DOHH2 (cell line): ENCODE results near the gene TTC28.

ENCODE experiments used
- H3F3A ChIP-seq: fragments of 200-600 bp; sonication (generic), shearing (Covaris generic); 2 replicates; pipeline ENCODE4 v1.6.0; 2016; ENCODE audit warnings: antibody characterized with exemption, mild to moderate bottlenecking; ENCODE audit not compliant: control insufficient read depth, insufficient read depth
- H3K27ac ChIP-seq: fragments of 200-600 bp; sonication (generic); 2 replicates; pipeline ENCODE4 v1.5.1; 2014; ENCODE audit warnings: low read depth, mild to moderate bottlenecking, low read length, moderate library complexity
- H3K27me3 ChIP-seq: fragments of 200-600 bp; sonication (generic); 2 replicates; pipeline ENCODE4 v1.6.1; 2014; ENCODE audit warnings: mild to moderate bottlenecking, low read length, mixed read lengths; ENCODE audit not compliant: control insufficient read depth
- H3K36me3 ChIP-seq: fragments of 200-600 bp; sonication (generic); 2 replicates; pipeline ENCODE4 v1.6.1; 2014; ENCODE audit warnings: mild to moderate bottlenecking, low read length, moderate library complexity, mixed read lengths; ENCODE audit not compliant: control insufficient read depth
- H3K4me1 ChIP-seq: fragments of 200-600 bp; sonication (generic); 2 replicates; pipeline ENCODE4 v1.6.1; 2014; ENCODE audit warnings: mild to moderate bottlenecking, low read length, mixed read lengths; ENCODE audit not compliant: control insufficient read depth
- H3K4me2 ChIP-seq: fragments of 200-600 bp; sonication (generic); 2 replicates; pipeline ENCODE4 v1.6.0; 2014; ENCODE audit warnings: mild to moderate bottlenecking, low read length, moderate library complexity
- H3K4me3 ChIP-seq: fragments of 200-600 bp; sonication (generic); 2 replicates; pipeline ENCODE4 v1.5.1; 2014; ENCODE audit warnings: mild to moderate bottlenecking, low read length, mixed read lengths
- H3K79me2 ChIP-seq: fragments of 200-600 bp; sonication (generic); 2 replicates; pipeline ENCODE4 v1.6.1; 2014; ENCODE audit warnings: mild to moderate bottlenecking, low read length, mixed read lengths; ENCODE audit not compliant: control insufficient read depth
- H3K9me2 ChIP-seq: fragments of 200-600 bp; sonication (generic); replicated peaks from 2 replicates; pipeline ENCODE4 v1.6.1; 2014; ENCODE audit warnings: mild to moderate bottlenecking, low read length, mixed read lengths; ENCODE audit not compliant: control insufficient read depth
- H3K9me3 ChIP-seq: fragments of 200-600 bp; sonication (generic); 2 replicates; pipeline ENCODE4 v1.6.1; 2014; ENCODE audit warnings: antibody characterized with exemption, low read length, mixed read lengths; ENCODE audit not compliant: control insufficient read depth, insufficient read depth
- H4K20me1 ChIP-seq: fragments of 200-600 bp; sonication (generic); 2 replicates; pipeline ENCODE4 v1.6.0; 2014; ENCODE audit warnings: low read depth, mild to moderate bottlenecking, antibody characterized with exemption, low read length, moderate library complexity; ENCODE audit not compliant: control insufficient read depth, insufficient read depth
- EZH2phosphoT487 ChIP-seq: fragments of 200-600 bp; sonication (generic); IDR thresholded peaks from 2 replicates; pipeline ENCODE4 v1.6.1; 2017; ENCODE audit warnings: borderline replicate concordance, mild to moderate bottlenecking, antibody characterized with exemption, low read length, moderate library complexity, mixed read lengths
- TF ChIP-seq, protein P1 (sequence below): fragments of 200-600 bp; sonication (generic); IDR thresholded peaks from one replicate; pipeline ENCODE4 v1.5.1; 2014; ENCODE audit warnings: antibody characterized with exemption, mild to moderate bottlenecking, low read depth, low read length; ENCODE audit not compliant: poor library complexity, severe bottlenecking

TTC28 gene

DNA sequence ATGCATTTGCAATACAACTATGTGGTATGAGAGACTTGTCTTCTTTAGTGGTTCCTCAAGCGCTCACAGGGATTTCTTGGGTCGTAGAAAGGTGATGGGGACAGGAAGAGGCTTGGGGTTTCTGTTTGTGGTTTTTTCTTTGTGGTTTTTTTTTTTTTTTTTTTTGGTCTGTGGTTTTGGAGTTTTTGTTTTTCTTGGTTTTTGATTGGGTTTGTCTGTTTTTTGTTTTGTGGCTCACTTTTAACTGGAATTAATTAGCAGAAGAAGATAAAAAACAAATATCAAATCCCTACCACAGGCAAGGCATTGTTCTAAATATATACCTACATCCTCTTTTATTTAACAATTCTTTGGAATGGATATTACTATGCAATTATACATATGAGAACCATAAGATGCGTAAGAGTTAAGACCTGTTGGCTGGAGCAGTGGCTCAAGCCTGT, 5.5 kb downstream of the TTC28 start:
- H3K27me3 ChIP-seq, result peaks cover 54% of the 10 kb centered on the region
- H3K4me1 ChIP-seq, result peaks cover 17% of the 10 kb centered on the region
- peaks cover 4% of the 10 kb centered on the region for H3K9me3 ChIP-seq
- no peak overlapping the region for H3K4me2 ChIP-seq
- H3K4me3 ChIP-seq, result no peak overlapping the region
- H3F3A ChIP-seq, result peaks cover 8% of the 10 kb centered on the region
- H3K79me2 ChIP-seq, result no peaks in the 10 kb centered on the region
- no peak overlapping the region for H3K27ac ChIP-seq
- TF ChIP-seq EZH2phosphoT487, result peak; percentile 59; the same call in 1 of the 2 replicates
- TF ChIP-seq, protein P1, sequence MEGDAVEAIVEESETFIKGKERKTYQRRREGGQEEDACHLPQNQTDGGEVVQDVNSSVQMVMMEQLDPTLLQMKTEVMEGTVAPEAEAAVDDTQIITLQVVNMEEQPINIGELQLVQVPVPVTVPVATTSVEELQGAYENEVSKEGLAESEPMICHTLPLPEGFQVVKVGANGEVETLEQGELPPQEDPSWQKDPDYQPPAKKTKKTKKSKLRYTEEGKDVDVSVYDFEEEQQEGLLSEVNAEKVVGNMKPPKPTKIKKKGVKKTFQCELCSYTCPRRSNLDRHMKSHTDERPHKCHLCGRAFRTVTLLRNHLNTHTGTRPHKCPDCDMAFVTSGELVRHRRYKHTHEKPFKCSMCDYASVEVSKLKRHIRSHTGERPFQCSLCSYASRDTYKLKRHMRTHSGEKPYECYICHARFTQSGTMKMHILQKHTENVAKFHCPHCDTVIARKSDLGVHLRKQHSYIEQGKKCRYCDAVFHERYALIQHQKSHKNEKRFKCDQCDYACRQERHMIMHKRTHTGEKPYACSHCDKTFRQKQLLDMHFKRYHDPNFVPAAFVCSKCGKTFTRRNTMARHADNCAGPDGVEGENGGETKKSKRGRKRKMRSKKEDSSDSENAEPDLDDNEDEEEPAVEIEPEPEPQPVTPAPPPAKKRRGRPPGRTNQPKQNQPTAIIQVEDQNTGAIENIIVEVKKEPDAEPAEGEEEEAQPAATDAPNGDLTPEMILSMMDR, result no peak
- no peaks in the 10 kb centered on the region for H3K36me3 ChIP-seq
- H4K20me1 ChIP-seq, result no peaks in the 10 kb centered on the region
- H3K9me2 ChIP-seq, result no peaks in the 10 kb centered on the region

DNA sequence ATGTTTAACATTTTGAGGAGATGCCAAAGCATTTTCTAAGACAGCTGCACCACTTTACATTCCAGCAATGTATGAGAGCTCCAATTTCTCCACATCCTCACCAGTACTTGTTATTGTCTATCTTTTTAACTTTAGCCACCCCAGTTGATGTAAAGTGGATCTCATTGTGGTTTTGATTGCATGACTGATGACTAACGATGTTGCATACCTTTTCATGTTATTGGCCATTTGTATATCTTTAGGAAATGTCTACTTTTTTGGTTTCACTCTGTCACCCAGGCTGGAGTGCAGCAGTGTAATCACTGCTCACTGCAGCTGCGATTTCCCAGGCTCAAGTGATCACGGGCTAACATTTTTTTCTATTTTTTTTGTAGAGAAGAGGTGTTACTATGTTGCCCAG, 8.9 kb downstream of the TTC28 start:
- H3K9me3 ChIP-seq, result peaks cover 4% of the 10 kb centered on the region
- H3K9me2 ChIP-seq, result no peaks in the 10 kb centered on the region
- H3K4me2 ChIP-seq, result no peak overlapping the region
- H3K27ac ChIP-seq, result no peak overlapping the region
- no peaks in the 10 kb centered on the region for H4K20me1 ChIP-seq
- peaks cover 13% of the 10 kb centered on the region for H3K4me1 ChIP-seq
- no peak overlapping the region for H3K4me3 ChIP-seq
- no peaks in the 10 kb centered on the region for H3K79me2 ChIP-seq
- no peaks in the 10 kb centered on the region for H3K36me3 ChIP-seq
- peaks cover 41% of the 10 kb centered on the region for H3K27me3 ChIP-seq
- TF ChIP-seq EZH2phosphoT487, result no peak
- TF ChIP-seq, protein P1, result no peak
- H3F3A ChIP-seq, result peaks cover 8% of the 10 kb centered on the region

DNA sequence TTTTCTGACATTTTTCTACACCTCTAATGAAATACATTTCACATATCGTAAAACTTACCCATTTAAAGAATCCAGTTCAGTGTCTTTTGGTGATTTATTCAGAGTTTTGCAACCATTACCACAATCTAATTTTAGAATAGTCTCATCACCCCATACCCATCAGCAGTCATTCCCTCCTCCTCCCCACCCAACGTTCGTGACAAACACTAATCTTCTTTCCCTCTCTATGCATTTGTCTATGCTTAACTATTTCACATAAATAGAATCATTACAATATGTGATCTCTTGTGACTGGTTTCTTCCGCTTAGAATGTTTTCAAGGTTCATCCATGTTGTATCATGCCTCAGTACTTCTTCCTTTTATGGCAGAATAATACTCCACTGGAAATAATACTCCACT, 9.5 kb downstream of the TTC28 start:
- no peak for TF ChIP-seq EZH2phosphoT487
- TF ChIP-seq, protein P1, result no peak
- H3F3A ChIP-seq, result peaks cover 8% of the 10 kb centered on the region
- no peak overlapping the region for H3K4me3 ChIP-seq
- H3K79me2 ChIP-seq, result no peaks in the 10 kb centered on the region
- no peaks in the 10 kb centered on the region for H4K20me1 ChIP-seq
- H3K9me2 ChIP-seq, result no peaks in the 10 kb centered on the region
- no peak overlapping the region for H3K4me2 ChIP-seq
- no peak overlapping the region for H3K27ac ChIP-seq
- no peaks in the 10 kb centered on the region for H3K36me3 ChIP-seq
- H3K4me1 ChIP-seq, result peaks cover 13% of the 10 kb centered on the region
- H3K9me3 ChIP-seq, result peaks cover 4% of the 10 kb centered on the region
- H3K27me3 ChIP-seq, result peaks cover 35% of the 10 kb centered on the region
